CD4-positive, alpha-beta T cell treated with Interleukin-1 beta for 1 hour (primary cell): Measurements from ENCODE around the gene GCK.
"Not testable (repeated sequence)": the region's sequence is repeated elsewhere in the genome, so short reads cannot be mapped to it uniquely, and the experiment has no call there.

Experiments
- DNase-seq, 2 donors: peaks; one replicate each; pipeline ENCODE4 v3.0.0-alpha.2; 2020 to 2022

Gene GCK

DNA sequence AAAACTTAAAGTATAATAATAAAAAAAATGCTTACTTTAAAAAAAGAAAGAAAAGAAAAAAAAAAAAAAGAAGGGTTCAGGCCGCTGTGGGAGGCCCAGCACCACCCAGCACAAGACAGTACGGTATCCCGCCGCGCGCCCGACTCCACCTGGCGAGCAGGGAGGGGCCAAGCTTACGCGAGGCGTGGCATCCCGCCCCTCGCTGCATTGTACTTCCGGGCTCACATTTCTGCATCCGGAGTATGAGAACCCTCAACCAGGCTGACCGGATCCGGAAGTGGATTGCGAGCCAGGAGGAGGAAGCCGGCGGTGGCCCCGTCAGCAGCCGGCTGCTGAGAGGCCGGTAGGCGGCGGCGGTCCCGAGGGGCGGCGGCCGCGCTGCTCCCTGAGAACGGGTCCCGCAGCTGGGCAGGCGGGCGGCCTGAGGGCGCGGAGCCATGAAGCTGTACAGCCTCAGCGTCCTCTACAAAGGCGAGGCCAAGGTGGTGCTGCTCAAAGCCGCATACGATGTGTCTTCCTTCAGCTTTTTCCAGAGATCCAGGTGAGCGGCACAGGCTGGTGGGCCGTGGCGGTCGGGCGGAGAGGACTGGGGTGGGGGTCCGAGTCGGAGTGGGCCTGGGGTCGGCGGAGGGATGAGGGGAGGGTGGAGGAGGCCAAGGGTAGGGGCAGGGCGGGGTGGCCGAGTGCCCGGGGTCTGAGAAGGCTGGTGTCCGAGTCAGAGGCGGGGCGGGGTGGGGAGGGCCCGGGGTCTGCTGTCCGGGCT lies 11.6 kb upstream of the GCK start, which contains the start of gene YKT6:
Gene YKT6, plus strand, starts transcription at position 280 of the 763 bp plus-strand sequence. Its CDS starts 158 bp downstream, at position 438.
- peak; percentile 94 for DNase-seq

DNA sequence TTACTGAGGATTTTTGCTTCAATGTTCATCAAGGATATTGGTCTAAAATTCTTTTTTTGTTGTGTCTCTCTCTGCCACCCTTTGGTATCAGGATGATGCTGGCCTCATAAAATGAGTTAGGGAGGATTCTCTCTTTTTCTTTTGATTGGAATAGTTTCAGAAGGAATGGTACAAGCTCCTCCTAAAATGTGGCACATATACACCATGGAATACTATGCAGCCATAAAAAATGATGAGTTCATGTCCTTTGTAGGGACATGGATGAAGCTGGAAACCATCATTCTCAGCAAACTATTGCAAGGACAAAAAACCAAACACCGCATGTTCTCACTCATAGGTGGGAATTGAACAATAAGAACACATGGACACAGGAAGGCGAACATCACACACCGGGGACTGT lies 10.9 kb upstream of the GCK start:
- not testable (repeated sequence) for DNase-seq

DNA sequence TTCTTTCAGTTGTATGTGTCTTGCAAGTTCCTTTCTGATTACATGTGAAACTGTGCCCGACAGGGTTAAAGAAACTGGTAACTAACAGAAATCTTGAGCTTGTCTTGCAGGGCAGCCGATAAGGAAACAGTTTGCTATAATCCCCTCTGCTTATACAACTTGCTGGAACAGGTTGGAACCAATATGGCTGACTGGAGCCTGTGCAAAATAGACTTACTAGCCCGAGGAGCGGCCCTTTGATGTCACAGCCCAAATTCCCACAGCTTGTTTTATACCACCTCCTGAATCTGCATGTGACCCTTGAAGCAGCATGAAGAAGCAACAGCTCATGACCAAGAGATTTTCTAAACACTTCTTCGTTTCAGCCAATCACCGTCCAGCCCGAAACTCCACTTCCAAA lies 8.2 kb upstream of the GCK start:
- no peak for DNase-seq

DNA sequence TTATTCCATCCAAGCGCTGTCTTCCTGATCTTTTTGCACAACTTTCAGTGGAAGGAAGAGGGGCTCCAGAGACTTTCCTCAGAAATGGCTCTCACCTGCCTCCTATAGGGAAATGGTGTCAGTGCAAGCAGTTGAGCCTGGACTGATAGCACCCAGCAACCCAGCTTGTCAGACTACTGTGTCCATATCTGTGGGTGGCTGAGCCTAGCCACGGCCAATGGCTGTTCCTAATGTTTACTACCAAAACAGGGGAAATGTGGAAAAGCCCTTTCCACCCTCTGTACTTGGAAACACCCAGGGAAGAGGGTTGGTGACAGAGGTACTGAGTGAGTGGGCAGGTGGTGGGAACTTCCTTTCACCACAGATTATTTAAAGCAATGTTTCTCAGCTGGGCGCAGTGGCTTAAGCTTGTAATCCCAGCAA lies 7.2 kb upstream of the GCK start:
- DNase-seq, result peak; percentile 15 to 36

DNA sequence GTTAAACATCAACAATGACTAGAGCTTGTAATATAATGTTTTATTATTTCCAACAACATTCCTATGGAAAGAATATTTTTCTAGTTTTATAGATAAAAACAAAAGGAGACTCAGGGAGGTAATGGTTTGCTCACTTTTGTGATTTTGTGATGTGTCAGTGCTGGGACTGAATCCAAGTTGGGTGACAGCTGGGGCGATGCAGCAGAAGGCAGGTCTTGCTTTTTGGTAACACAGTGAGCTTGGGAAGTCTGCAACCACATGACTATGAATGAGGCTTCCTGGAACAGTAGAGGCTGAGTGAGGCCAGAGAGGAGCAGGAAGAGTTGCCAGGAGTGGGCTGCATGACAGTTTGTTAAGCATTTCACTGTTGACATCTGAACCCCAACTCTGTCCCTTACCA lies 6.7 kb upstream of the GCK start:
- no peak for DNase-seq

DNA sequence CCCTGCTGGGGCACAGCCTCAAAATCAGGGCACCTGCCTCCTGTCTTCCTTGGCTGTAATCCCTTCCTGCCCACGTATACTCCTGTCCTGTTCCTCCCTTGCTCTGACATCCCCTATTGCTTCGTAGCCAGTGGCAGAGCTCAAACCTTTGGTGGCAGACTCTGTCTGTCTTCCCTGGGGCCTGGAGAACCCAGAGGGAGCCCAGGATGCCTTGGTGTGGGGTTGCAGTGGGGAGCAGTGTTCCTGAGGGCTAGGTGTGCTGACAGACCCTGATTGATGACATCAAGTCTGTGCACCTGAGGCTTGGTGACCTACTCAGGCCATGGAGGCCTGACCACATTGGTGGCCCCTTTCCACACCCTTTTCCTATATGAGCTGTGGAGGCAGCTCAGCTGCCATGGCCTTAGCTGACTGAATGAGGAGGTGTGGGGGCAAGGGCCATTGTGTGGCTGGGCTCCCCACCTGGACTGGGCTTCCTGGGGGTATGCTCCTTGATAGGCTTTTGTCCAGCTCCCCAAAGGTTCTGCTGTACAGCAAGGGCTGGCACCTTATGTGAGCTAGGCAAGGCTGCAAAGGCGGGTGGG lies 5.4 kb upstream of the GCK start:
- no peak for DNase-seq

DNA sequence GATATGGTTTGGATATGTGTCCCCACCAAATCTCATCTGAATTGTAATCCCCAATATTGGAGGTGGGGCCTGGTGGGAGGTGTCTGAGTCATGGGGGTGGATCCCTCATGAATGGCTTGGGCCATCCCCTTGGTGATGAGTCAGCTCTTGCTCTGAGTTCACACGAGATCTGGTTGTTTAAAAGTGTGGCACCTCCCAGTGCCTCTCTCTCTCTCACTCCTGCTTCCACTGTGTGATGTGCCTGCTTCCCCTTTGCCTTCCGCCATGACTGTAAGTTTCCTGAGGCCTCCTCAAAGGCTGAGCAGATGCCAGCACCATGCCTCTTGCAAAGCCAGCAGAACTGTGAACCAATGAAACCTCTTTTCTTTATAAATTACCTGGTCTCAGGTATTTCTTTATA lies 4.8 kb upstream of the GCK start:
- no peak for DNase-seq

DNA sequence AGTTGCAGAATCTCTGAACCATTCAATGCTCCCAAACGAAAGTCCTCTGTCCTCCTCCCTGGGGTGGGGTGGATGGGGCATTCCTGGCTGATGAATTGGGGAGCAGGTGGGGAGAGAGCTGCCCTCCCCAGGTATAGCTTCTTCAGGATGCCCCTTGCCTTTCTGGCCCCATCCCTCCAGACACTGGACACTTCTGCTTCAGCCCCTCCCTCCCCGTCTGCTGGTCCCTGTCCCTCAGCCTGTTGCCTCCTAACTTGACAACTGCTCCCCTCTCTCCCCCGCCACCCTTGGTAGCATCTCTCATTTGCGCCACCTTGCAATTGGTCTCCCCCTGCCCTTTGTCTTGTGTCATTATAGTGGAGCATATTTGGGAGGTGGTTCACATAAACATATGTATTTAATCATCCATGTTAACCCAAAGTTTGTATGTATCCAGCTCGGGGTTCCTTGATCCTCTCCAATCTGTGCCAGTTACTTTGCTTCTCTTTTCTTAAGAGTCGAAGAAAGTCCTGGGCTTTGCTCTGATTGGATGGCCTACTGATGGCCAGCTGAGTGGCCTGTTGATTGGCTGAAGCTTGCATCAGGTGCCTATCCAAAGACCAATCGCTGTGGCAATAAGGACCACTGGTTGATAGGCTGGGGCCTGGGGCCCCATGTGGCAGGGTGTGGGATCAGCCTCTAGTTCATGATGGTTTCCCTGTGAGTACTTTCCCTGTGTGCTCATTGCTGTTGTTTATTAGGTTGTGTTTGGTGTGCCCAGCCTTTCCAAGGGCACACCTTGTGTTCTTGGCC lies 4.0 kb upstream of the GCK start:
- DNase-seq, result no peak

DNA sequence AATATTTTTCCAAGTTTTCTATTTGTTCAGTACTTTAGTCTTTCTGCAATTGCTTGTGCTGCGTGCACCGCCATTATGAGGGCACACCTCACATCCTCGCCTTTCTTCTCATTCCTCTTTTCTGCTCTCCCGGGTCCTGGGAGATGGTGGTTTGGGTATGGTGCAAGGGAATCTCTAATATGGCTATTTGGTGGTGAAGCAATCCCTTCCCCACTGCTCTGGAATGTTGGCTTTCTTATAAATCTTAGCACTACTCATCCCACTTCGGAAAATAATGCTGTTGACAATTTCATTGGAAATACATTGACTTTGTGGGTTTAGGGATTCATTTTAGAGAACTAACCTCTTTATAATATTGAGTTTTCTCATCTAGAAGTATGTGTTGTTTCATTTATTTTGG lies 1.9 kb upstream of the GCK start:
- DNase-seq, result no peak

DNA sequence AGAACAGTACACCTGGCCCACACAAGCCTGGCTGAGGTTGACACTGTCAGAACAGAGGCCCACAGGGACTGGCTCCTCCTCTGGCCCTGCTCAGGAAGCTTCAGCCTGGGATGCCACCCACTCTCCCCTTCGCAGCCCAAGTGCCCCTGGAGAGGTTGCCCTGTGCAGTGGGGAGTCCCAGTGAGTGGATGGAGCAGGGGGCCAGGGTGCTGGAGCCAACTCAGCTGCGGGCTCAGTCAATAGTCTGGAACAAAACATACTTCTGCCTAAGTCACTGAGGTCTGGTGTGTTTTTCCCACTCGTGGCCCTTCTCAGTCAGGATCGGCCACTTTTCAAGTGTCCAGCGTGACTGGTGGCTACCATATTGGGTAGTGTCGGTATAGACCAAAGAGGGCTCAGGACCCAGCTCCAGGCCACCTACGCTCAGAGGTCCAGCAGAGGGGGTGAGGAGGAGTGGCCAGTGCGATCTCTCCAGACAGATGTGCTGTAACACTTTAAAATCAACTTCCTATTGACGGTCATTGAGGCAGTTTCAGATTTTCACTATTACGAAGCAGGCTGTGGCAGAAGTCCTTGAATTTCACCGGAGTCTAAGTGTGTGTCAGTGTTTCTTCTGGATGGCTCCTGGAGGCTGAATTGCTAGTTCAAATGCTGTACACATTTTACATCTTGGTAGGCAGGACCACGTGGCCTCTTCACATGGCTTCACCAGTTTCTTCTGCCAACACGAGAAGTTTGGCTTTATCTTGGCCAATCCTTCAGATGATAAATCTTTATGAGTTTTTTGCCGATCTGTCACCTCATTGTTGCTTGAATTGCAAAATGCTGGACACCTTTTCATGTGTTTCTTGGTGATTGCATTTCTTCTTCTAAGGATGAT lies 994 bp upstream of the GCK start:
- DNase-seq, result no peak

DNA sequence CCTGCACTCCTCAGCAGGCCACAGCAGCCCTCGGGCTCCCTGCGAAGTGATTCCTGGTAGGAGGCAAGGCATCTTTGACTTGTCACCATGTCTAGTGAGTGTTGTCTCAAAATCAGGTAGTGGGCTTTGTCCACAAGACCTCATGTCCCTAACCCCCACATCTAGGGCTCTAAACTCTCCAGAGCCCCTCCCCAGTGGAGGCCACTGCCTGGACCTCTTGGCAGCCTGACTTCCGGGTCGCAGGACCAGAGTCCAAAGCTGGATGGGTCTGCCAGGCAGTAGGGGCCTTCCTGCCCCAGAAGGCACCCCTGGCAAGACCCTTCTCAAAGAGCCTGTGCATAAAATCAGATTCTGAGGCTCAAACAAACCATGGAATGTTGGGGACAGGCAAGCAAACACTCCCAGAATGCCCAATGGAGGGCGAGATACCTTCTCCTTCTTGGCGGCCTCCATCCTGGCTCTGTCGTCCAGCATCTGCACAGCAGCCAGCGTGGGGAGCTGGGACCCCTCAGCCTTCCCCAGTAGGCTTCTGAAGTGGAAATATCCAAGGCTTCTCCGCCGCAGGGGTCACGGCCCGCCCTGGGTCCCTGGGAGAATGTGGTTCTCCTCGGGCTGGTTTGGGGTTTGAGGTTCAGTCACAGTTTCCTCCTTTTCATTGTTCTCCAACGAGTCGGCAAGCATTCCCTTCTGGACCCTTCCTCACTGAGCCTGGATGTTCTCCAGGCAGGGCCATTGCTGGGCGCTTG lies 586 bp downstream of the GCK start:
- no peak for DNase-seq

DNA sequence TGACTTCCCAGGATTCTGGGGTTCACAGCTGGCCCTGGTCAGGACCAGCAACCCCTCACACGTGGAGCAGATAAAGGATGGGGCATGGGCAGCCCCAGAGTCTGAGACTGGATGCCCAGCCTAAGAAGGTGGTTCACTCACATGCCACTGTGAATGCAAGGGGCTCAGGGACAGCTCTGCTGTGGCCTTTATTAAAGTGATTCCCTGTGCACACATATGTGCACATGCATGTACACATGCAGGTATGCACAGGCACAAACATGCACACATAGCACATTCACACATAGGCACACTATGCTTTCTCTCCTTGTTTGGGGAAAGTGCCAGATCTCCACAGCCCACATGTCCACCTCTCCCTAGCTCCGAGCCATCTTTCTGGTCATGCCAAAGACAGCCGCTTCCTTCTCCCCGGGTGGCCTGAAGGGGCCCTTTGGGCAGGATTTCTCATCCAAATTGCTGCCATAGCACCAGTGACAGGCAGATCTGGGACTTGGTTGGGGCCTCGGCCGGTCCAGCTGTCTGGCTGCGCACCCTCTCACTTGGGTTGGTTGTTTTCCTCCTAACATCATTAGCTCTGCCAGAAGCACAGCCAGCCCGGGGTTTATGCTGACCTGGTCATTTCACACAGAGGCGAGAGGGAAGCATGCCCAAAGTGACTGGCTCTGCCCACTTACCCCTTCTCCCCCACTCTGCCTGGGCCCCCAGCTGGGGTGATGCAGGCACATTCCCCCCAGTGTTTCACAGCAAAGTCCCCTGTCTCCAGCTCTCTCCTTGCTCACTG lies 1.4 kb downstream of the GCK start:
- no peak for DNase-seq

DNA sequence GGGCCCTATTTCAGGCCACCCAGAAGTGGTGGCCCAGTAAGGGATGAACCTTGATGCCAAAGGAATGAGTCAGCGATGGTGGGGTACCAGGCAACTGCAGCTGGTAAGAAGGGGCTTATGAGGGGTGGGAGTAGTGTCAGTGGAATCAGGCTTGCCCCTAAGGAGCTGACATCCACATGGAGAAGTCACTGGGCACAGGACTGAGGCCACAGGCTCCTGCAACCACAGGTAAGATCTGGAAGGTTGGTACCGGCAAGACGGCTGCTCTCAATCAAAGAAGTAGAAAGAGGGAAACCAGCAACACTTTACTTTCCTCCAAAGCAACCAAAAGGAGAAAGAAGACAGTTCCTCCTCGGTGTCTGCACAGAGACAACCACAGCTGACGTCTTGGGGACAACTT lies 2.5 kb downstream of the GCK start:
- DNase-seq, result no peak

DNA sequence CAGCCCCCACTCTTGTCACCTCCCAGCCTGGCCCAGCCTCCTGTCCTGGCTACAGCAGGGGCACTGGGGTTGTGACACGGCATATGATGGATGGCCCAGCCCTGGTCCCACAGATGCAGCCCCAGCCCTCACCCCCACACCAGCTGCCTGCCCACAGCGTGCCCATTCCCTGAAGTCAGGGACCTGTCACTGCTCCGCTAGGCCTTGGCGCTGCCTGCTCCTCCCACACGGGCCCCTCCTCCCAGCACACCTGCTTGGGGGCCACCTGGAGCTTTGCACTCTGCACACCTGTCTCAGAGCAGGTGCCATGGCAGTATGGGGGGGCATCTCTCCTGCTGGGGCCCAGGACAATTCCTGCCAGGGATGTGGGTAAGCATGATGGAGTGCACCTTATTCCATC lies 3.5 kb downstream of the GCK start:
- no peak for DNase-seq

DNA sequence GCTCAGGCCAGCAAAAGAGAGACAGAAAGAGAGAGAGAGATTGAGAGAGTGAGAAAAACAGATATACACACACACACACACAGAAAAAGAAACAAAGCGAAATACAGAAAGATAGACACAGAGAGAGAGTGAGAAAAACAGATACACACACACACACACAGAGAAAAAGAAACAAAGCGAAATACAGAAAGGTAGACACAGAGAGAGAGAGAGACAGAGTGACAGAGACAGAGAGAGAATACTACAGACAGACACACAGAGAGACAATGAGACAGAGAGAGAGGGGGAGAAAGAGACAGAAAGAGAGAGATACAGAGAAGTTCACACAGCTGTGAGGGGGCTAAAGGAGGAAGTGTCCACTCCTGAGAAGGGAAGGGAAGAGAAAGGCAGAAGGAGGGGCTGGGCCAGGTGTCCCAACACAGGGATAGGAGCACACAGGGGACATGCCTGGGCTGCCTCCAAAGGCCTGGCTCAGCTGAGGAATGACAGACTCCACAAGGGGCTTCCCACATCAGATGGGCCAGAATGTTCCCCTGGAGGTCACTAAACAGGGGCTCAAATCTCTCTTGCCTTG lies 4.3 kb downstream of the GCK start:
- DNase-seq, result no peak

DNA sequence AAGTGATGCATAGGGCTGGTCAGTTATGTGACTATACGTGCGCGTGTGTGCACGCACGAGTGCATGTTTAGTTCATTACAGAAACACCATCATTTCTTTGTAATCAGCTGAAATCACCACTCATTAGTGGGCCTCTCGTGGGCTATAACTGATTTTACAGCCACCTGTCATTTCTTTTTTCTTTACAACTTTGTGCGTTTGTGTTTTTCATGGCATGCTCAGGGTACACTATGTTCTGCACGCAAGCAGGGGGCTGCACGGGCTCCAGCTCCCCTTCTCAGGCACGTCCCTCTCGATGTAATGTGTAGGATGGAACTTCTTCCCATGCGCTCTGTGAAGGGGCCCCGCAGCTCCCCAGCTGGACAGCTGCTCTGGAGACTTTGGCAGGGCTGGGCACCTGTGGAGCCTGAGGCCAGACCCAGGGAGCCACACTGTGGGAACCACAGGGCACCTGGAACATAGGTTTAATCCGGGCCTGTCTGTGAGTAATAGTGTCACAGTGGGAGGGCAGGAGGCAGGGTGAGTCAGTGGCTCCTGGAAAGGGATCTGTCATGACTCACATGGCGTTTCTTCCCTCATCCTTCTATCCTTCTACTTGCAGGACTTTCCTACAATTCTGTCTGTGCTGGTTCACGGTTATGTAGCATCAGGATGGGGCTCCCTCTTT lies 4.9 kb downstream of the GCK start:
- DNase-seq, result no peak

DNA sequence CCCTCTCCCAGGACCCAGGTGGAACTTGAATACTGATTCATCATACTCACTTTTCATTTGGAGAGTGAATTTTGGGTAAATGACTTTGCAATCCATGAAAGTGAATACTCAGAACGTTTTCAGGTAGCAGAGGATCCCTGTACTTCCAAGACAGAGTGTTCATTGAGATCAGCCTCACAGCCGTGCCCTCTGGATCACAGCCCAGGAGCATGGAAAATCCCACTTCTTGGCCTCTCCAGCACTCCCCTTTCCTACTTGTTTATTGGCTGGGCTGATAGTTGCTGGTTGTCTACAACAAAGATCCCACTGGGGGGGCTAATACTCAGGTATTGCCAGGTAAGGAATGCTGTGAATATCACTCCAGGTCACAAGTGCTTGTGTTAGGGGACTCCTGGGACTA lies 5.9 kb downstream of the GCK start:
- DNase-seq, result no peak

DNA sequence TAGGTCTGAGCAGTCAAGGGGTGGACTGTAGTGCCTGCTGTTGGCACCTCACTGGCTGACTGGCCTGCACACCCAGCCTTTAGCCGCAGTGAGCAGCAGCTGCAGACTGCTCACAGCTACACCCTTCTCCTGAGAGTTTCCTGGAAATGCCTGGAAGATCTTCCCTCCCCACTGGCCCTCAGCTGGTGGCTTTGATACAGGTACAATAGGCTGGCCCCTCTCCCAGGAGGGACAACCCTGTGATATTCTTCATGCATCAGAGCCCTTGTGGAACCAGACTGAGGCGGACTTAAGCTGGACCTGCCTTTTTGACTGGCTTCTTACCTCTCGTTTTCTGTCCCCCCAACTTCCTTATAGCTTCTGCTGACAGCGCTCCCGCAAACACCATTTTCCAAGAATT lies 6.4 kb downstream of the GCK start:
- DNase-seq, result no peak

DNA sequence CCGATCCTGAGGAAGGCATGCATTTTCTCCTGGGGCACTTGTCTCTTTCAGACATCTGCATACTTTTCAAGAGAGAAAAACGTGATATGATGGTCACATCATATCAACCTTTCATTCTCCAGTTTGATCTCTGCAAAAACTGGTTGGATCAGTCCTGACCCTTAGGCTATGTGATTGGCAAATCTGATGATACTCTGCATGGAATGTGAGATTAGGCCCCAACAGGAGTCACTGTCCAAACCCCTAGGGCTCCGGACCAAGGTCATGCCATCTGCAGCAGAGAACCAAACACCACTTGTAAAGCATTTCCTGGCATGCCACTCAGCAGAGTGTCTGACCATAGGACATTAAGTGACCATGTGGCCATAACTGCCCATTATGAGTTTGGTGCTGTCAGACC lies 8.6 kb downstream of the GCK start:
- DNase-seq, result no peak

DNA sequence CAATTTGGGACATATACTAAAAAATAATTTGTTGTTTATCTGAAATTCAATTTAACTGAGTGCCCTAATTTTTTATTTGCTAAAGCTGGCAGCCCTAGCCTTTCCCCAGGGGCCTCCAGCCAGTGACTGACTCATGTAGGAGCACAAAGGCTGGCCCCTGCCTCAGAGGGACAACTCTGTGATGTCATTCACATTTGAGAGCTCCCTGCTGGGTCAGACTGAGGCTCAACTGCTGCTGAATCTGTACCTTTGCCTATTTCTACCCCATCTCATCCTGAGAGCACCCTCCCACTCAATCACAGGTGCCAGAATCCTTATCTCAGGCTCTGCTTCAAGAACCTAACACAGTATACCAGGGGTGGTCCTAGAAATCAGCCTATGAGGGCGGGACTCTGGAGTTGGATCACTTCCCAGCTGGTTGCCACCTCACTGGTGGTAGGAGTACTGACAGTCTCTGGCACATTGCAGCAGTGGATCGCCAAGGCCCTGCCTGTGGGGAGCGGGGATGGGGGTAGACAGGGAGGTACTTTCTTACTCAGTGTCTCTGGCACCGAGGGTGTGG lies 11.6 kb downstream of the GCK start:
- DNase-seq, result no peak
